Activated naive CD4-positive, alpha-beta T cell treated with anti-CD3 and anti-CD28 coated beads, Interleukin-2, amount 50 U/mL, for 72 hours (primary cell): ENCODE results near the gene JAG2. TPM values are rescaled to one million over a fixed set of nuclear protein-coding genes. Genes with fewer than 3 reads are reported as not detected.

Experiments
- ATAC-seq, 2 donors: fragments of 150-1000 bp; cut with Tn5 transposase; 2 replicates each; pipeline ENCODE4 v1.10.0; 2021; ENCODE audit warnings: mild to moderate bottlenecking in 2 of 2, moderate library complexity in 2 of 2
- DNase-seq, 2 donors: peaks; one replicate each; pipeline ENCODE4 v3.0.0; 2021 to 2022; ENCODE audit warnings: low spot score in 2 of 2
- H3K27ac Mint-ChIP-seq, 2 donors: one replicate each; pipeline ENCODE4 v1.8.0; 2022; ENCODE audit warnings: mild to moderate bottlenecking in 2 of 2, mixed read lengths in 2 of 2
- H3K36me3 Mint-ChIP-seq, 2 donors: one replicate each; pipeline ENCODE4 v1.8.0; 2022; ENCODE audit warnings: mixed read lengths in 2 of 2
- H3K9me3 Mint-ChIP-seq, 2 donors: one replicate each; pipeline ENCODE4 v1.8.0; 2022; ENCODE audit warnings: mixed read lengths in 2 of 2
- total RNA-seq, 2 donors: library from RNA; stranded (reverse); gene quantifications; one replicate each; pipeline ENCODE4 v1.2.3, GENCODE V29; 2022

JAG2 gene
- total RNA-seq, 2 donors from 2014 or later = 4.3 to 10.5 TPM

GRCh38 chr14:105151084-105151837, 17.3 kb downstream of the JAG2 start:
- ATAC-seq (no peak), DNase-seq (no peak)
- no peak overlapping the region for H3K27ac Mint-ChIP-seq
- no peaks in the 10 kb centered on the region for H3K36me3 Mint-ChIP-seq
- H3K9me3 Mint-ChIP-seq = no peaks in the 10 kb centered on the region

- DNase-seq = no peak
- ATAC-seq = no peak
- Mint-ChIP-seq H3K9me3 (no peaks in the 10 kb centered on the region), H3K27ac (no peak overlapping the region), H3K36me3 (no peaks in the 10 kb centered on the region)
Observed at GRCh38 chr14:105150368-105151083, 18.1 kb downstream of the JAG2 start.

GRCh38 chr14:105150026-105150367, 18.6 kb downstream of the JAG2 start:
- Mint-ChIP-seq H3K27ac (no peak overlapping the region), H3K9me3 (no peaks in the 10 kb centered on the region), H3K36me3 (no peaks in the 10 kb centered on the region)
- DNase-seq (no peak), ATAC-seq (no peak)

GRCh38 chr14:105149146-105149781, 19.3 kb downstream of the JAG2 start:
- Mint-ChIP-seq H3K36me3 (no peaks in the 10 kb centered on the region), H3K27ac (no peak overlapping the region), H3K9me3 (no peaks in the 10 kb centered on the region)
- no peak for DNase-seq
- ATAC-seq = no peak

GRCh38 chr14:105148604-105149145, 19.9 kb downstream of the JAG2 start:
- Mint-ChIP-seq H3K9me3 (no peaks in the 10 kb centered on the region), H3K36me3 (no peaks in the 10 kb centered on the region), H3K27ac (no peak overlapping the region)
- DNase-seq = no peak
- ATAC-seq = no peak

- Mint-ChIP-seq H3K27ac (no peak overlapping the region), H3K9me3 (no peaks in the 10 kb centered on the region), H3K36me3 (no peaks in the 10 kb centered on the region)
- DNase-seq (no peak), ATAC-seq (no peak)
Observed at GRCh38 chr14:105147671-105148603, 20.6 kb downstream of the JAG2 start.

- peaks cover 0 to 4% of the 10 kb centered on the region in 2 donors for H3K36me3 Mint-ChIP-seq
- DNase-seq (no peak), ATAC-seq (no peak)
- H3K9me3 Mint-ChIP-seq = no peaks in the 10 kb centered on the region
- no peak overlapping the region for H3K27ac Mint-ChIP-seq
Observed at GRCh38 chr14:105146976-105147635, 21.5 kb downstream of the JAG2 start.

GRCh38 chr14:105146181-105146975, 22.2 kb downstream of the JAG2 start:
- peaks cover 0 to 9% of the 10 kb centered on the region in 2 donors for H3K36me3 Mint-ChIP-seq
- no peak overlapping the region for H3K27ac Mint-ChIP-seq
- no peak for ATAC-seq
- DNase-seq = no peak
- H3K9me3 Mint-ChIP-seq = no peaks in the 10 kb centered on the region

GRCh38 chr14:105145381-105146180, 23.0 kb downstream of the JAG2 start:
- H3K36me3 Mint-ChIP-seq = peaks cover 3 to 17% of the 10 kb centered on the region in 2 donors
- H3K27ac Mint-ChIP-seq = no peak overlapping the region
- no peak for ATAC-seq
- no peak for DNase-seq
- peaks cover 0 to 4% of the 10 kb centered on the region in 2 donors for H3K9me3 Mint-ChIP-seq

GRCh38 chr14:105144666-105145380, 23.8 kb downstream of the JAG2 start:
- Mint-ChIP-seq H3K27ac (no peak overlapping the region), H3K36me3 (peaks cover 11 to 21% of the 10 kb centered on the region in 2 donors), H3K9me3 (peaks cover 4 to 8% of the 10 kb centered on the region in 2 donors)
- ATAC-seq (no peak), DNase-seq (no peak)

GRCh38 chr14:105144026-105144665, 24.4 kb downstream of the JAG2 start:
- peaks cover 5 to 9% of the 10 kb centered on the region in 2 donors for H3K9me3 Mint-ChIP-seq
- ATAC-seq = no peak
- DNase-seq = no peak
- peaks cover 11 to 22% of the 10 kb centered on the region in 2 donors for H3K36me3 Mint-ChIP-seq
- H3K27ac Mint-ChIP-seq = no peak overlapping the region

GRCh38 chr14:105143451-105144025, 25.0 kb downstream of the JAG2 start:
- H3K27ac Mint-ChIP-seq = no peak overlapping the region
- ATAC-seq = no peak
- peaks cover 11 to 22% of the 10 kb centered on the region in 2 donors for H3K36me3 Mint-ChIP-seq
- peaks cover 5 to 9% of the 10 kb centered on the region in 2 donors for H3K9me3 Mint-ChIP-seq
- DNase-seq = no peak
